K562 (cell line): ENCODE measurements around the gene P2RX3. TPM values are rescaled to one million over a fixed set of nuclear protein-coding genes. Genes with fewer than 3 reads are reported as not detected.

Experiments used
- ATAC-seq: fragments of 200-7000 bp; cut with Tn5 transposase; 3 replicates; pipeline ENCODE4 v1.9.1; 2020; ENCODE audit warnings: moderate library complexity
- BruUV-seq: library from RNA; stranded (reverse); fragments of 400-500 nt; replicated peaks from 2 replicates; lab custom pipeline; 2021; lab: Mats Ljungman, UMichigan
- CTCF ChIA-PET: fragments of 300-600 bp; formaldehyde crosslinking; extraction: SDS; loops from one replicate; lab custom pipeline; 2021; ENCODE audit warnings: low intra/inter-chr PET ratio; lab: Yijun Ruan, JAX
- POLR2A ChIA-PET: fragments of 300-600, 350-650 bp; sonication (Branson Sonifier 250); formaldehyde crosslinking; extraction: SDS; loops from one replicate; lab custom pipeline; 2021; ENCODE audit warnings: antibody characterized with exemption, inconsistent platforms; lab: Yijun Ruan, JAX
- DNase-seq, 4 experiments: peaks; one replicate each; pipeline versions ENCODE4 v3.0.0 to v3.0.0-alpha.2; 2011 to 2018; ENCODE audit warnings: low spot score in 3 of 4, mixed read lengths in 3 of 4; ENCODE audit errors: extremely low read depth in 1 of 4
- FAIRE-seq: peaks from 2 replicates; lab custom pipeline; 2011; peaks lifted over from hg19 to GRCh38; lab: Jason Lieb, UNC
- H2AFZ ChIP-seq: 2 replicates; pipeline ENCODE4 v1.6.0; 2011; ENCODE audit warnings: low read depth, low read length, control low read depth, inconsistent platforms
- H3K27ac ChIP-seq: fragments of 200-600 bp; 3 replicates; pipeline ENCODE4 v1.8.0; 2011; ENCODE audit warnings: low read depth, mild to moderate bottlenecking, control low read depth, inconsistent platforms, low read length, moderate library complexity, mixed read lengths; ENCODE audit errors: extremely low read depth
- H3K27me3 ChIP-seq, 2 experiments: fragments of 300-600 bp in 1 of 2; 2 replicates in 1 of 2; 3 replicates in 1 of 2; pipeline versions ENCODE4 v1.6.0 to v1.8.0; 2011; ENCODE audit warnings: inconsistent platforms in 2 of 2, low read length in 2 of 2, mild to moderate bottlenecking in 1 of 2, mixed read lengths in 1 of 2, moderate library complexity in 1 of 2; ENCODE audit not compliant: control insufficient read depth in 2 of 2, insufficient read depth in 2 of 2
- H3K36me3 ChIP-seq: fragments of 300-600 bp; 3 replicates; pipeline ENCODE4 v1.8.0; 2011; ENCODE audit warnings: mild to moderate bottlenecking, low read length, inconsistent platforms; ENCODE audit not compliant: control insufficient read depth, insufficient read depth
- H3K4me1 ChIP-seq, 2 experiments: fragments of 200-600 bp in 1 of 2; replicated peaks in 1 of 2; 2 replicates in 1 of 2; 3 replicates in 1 of 2; pipeline versions ENCODE4 v1.5.1 to v1.8.0; 2011; ENCODE audit warnings: inconsistent platforms in 2 of 2, low read length in 2 of 2, mild to moderate bottlenecking in 1 of 2, mixed read lengths in 1 of 2, moderate library complexity in 1 of 2; ENCODE audit not compliant: control insufficient read depth in 2 of 2, insufficient read depth in 2 of 2
- H3K4me2 ChIP-seq: 2 replicates; pipeline ENCODE4 v1.6.1; 2011; ENCODE audit warnings: low read length, control low read depth, inconsistent platforms, mixed read lengths; ENCODE audit not compliant: insufficient read depth
- H3K4me3 ChIP-seq: fragments of 200-600 bp; sonication (generic), shearing (Covaris generic); 2 replicates; pipeline ENCODE4 v1.5.1; 2016; ENCODE audit warnings: control low read depth, inconsistent platforms
- H3K79me2 ChIP-seq: fragments of 200-600 bp; 3 replicates; pipeline ENCODE4 v1.8.0; 2011; ENCODE audit warnings: low read length, inconsistent platforms; ENCODE audit not compliant: control insufficient read depth, insufficient read depth
- H3K9ac ChIP-seq, 2 experiments: 2 replicates each; pipeline versions ENCODE4 v1.6.0 to v1.6.1; 2011; ENCODE audit warnings: low read depth in 2 of 2, low read length in 2 of 2, control low read depth in 1 of 2, inconsistent platforms in 1 of 2, mild to moderate bottlenecking in 1 of 2, mixed read lengths in 1 of 2; ENCODE audit not compliant: insufficient read depth in 1 of 2
- H3K9me1 ChIP-seq: one replicate; pipeline ENCODE4 v1.6.0; 2011; ENCODE audit warnings: inconsistent platforms, mild to moderate bottlenecking, low read length, moderate library complexity; ENCODE audit not compliant: control insufficient read depth, insufficient read depth
- H3K9me3 ChIP-seq: replicated peaks from 2 replicates; pipeline ENCODE4 v1.5.1; 2011; ENCODE audit warnings: low read depth, low read length, inconsistent platforms; ENCODE audit not compliant: control insufficient read depth, insufficient read depth
- H4K20me1 ChIP-seq: replicated peaks from 2 replicates; pipeline ENCODE4 v1.6.1; 2011; ENCODE audit warnings: low read length, inconsistent platforms, mixed read lengths; ENCODE audit not compliant: control insufficient read depth, insufficient read depth
- EGR1 ChIP-seq: fragments of 450-650 bp; conservative IDR thresholded peaks from 2 replicates; pipeline ENCODE4 v1.6.1; 2017; ENCODE audit warnings: mild to moderate bottlenecking
- MNT ChIP-seq, 2 experiments: fragments of 450-650 bp; conservative IDR thresholded peaks; 2 replicates each; pipeline ENCODE4 v1.6.1; 2017; ENCODE audit warnings: mild to moderate bottlenecking in 2 of 2, moderate library complexity in 2 of 2
- WGBS: fragments of 100-300 bp; shearing (Covaris generic); methylation state at CpG from one replicate; pipeline ENCODE4 v1.1.6; 2016; ENCODE audit warnings: low coverage, mixed read lengths; ENCODE audit not compliant: insufficient coverage; ENCODE audit errors: missing lambda C conversion rate; 5-methylcytosine and 5-hydroxymethylcytosine counted together
- in situ Hi-C: fragments of 300-500 bp; cut with MboI; formaldehyde crosslinking; loops from 4 replicates; pipeline ENCODE4 v1.15.0; 2018; ENCODE audit warnings: inconsistent platforms, mixed read lengths
- intact Hi-C: fragments of 100-400 bp; cut with micrococcal nuclease; formaldehyde crosslinking; loops from 2 replicates; pipeline ENCODE4 v1.14.2; 2022
- polyA plus RNA-seq, 8 experiments: library from polyadenylated mRNA; depleted of rRNA in 4 of 8; stranded (reverse) in 5 of 8; unstranded in 3 of 8; fragments of >200 nt; fragmentation: Nextera tagmentation in 2 of 8; fragmentation: Illumina TruSeq in 1 of 8; extraction: Ambion mirVana in 2 of 8; extraction: Trizol in 1 of 8; gene quantifications; 2 replicates each; pipeline versions ENCODE4 v1.2.1 to v1.2.3, GENCODE V29; 2011 to 2014; ENCODE audit warnings: inconsistent platforms in 1 of 8, missing spikeins in 1 of 8
- total RNA-seq, 7 experiments: library from RNA; depleted of rRNA in 6 of 7; stranded (reverse); fragments of >200 nt in 6 of 7; fragmentation: Illumina TruSeq in 2 of 7; extraction: Trizol in 2 of 7; gene quantifications; 2 replicates each; pipeline versions ENCODE4 v1.2.1 to v1.2.3, GENCODE V29; 2011 to 2021; ENCODE audit warnings: low replicate concordance in 1 of 7

Gene P2RX3
- total and polyA plus RNA-seq, 9 of the 15 experiments (the other 6 are each of a cell fraction or from before 2014, with no cell fraction given), result not detected

- intact Hi-C loops, result no loop called here
- H3K79me2 ChIP-seq, result no peaks in the 10 kb centered on the region
- FAIRE-seq (no peak), DNase-seq (no peak), ATAC-seq (no peak)
- no peaks in the 10 kb centered on the region for H4K20me1 ChIP-seq
- no peaks in the 10 kb centered on the region for H3K36me3 ChIP-seq
- CTCF ChIA-PET, result no interaction called here
- no TSS peak for BruUV-seq
- no peaks in the 10 kb centered on the region for H3K9me1 ChIP-seq
- peak overlapping the region in 1 of 2 experiments; percentile 18; a peak in 2 of 4 replicates for H3K9ac ChIP-seq
- no peak overlapping the region for H3K4me3 ChIP-seq
- H3K4me2 ChIP-seq, result no peak overlapping the region
- no peak overlapping the region for H3K27ac ChIP-seq
- in situ Hi-C loops, result no loop called here
- peaks cover 10 to 18% of the 10 kb centered on the region in 2 experiments; a peak in 4 of 5 replicates for H3K4me1 ChIP-seq
- POLR2A ChIA-PET, result interaction anchor here (0.8 kb wide), 1 partner anchor 59 kb away, joined by 4 read pairs; no protein-coding TSS in a partner anchor
- H3K27me3 ChIP-seq, result no peaks in the 10 kb centered on the region
- H3K9me3 ChIP-seq, result no peaks in the 10 kb centered on the region
- TF ChIP-seq MNT (conservative IDR thresholded peaks at IDR 0.05), result no peak
- 0 out of 2 replicates have a peak, but pooled peaks have one; percentile 16 for TF ChIP-seq EGR1
- no peak overlapping the region for H2AFZ ChIP-seq
- 42% methylated on average over 9 of the region's 9 CpGs for WGBS
Observed at GRCh38 chr11:57364851-57365660, 26.9 kb downstream of the P2RX3 start.
